Activated CD4-positive, alpha-beta T cell treated with anti-CD3 and anti-CD28 coated beads, Interleukin-2, amount 10 ng/mL, durations not matched to agents 7 days and 5 days (primary cell): ENCODE results near the gene SDCCAG8. TPM values are rescaled to one million over a fixed set of nuclear protein-coding genes. Genes with fewer than 3 reads are reported as not detected.
A peak's percentile ranks its signal among the peaks of the same experiment; 100 is the strongest.

ENCODE experiments used
- CTCF ChIA-PET: fragments of 350-600 bp; sonication (Branson Sonifier 250); formaldehyde crosslinking; loops from one replicate; lab custom pipeline; 2021; ENCODE audit warnings: antibody characterized with exemption; lab: Charles Lee
- POLR2A ChIA-PET: fragments of 350-600 bp; sonication (Branson Sonifier 250); formaldehyde crosslinking; loops from one replicate; lab custom pipeline; 2021; ENCODE audit warnings: antibody characterized with exemption; lab: Charles Lee
- DNase-seq: peaks from one replicate; pipeline ENCODE4 v3.0.0-alpha.2; 2020
- H3K27ac Mint-ChIP-seq: one replicate; pipeline ENCODE4 v1.8.0; 2021; ENCODE audit warnings: mild to moderate bottlenecking, moderate library complexity, mixed read lengths
- H3K27me3 Mint-ChIP-seq: one replicate; pipeline ENCODE4 v1.8.0; 2021; ENCODE audit warnings: mixed read lengths
- H3K36me3 Mint-ChIP-seq: one replicate; pipeline ENCODE4 v1.8.0; 2021; ENCODE audit warnings: low read depth, mixed read lengths
- H3K4me1 Mint-ChIP-seq: one replicate; pipeline ENCODE4 v1.8.0; 2021; ENCODE audit warnings: mixed read lengths
- H3K4me3 Mint-ChIP-seq: one replicate; pipeline ENCODE4 v1.8.0; 2021; ENCODE audit warnings: mild to moderate bottlenecking, moderate library complexity, mixed read lengths
- H3K9me3 Mint-ChIP-seq: one replicate; pipeline ENCODE4 v1.8.0; 2021; ENCODE audit warnings: mixed read lengths
- total RNA-seq, 2 experiments: library from RNA; stranded (reverse); gene quantifications; one replicate each; pipeline ENCODE4 v1.2.3, GENCODE V29; 2021

The SDCCAG8 gene
- total RNA-seq, 2 experiments from 2014 or later, result 23.8 to 26.4 TPM

DNA sequence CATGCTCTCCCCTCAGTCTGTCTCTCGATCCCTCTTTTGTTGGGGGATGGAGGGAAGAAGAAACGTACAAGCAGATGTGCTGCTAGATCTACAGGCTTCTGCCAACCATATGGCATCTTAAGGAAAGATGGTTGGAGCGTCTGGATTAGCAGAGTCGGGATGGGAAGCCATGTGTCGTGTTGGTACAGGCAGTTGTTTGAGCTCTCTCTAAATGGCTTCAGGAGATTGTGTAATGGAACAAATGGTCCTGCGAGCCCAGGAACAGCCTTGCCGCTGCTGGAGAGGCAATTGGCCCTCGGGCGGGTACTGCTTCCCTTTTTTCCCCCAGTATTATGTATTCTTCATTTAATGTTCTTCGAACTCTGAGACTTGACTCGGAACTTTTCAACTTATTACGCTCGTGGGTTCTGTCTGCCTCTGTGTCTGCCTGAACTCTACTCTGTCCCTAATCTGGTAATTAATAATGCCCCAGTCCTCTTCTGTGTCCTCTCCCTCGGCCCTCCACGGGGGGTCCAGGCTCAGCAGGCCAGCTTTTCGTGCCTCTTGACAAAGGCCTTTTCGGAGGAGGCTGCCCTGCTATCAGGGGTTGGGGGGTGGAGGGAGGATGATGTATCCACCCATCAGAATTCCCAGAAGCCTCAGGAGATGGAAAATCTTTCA, 215.3 kb downstream of the SDCCAG8 start:
- CTCF ChIA-PET, result interaction anchor here (1.5 kb wide), 1 partner anchor 8 kb away, joined by 4 read pairs; no protein-coding TSS in a partner anchor
- H3K4me3 Mint-ChIP-seq, result no peak overlapping the region
- no peaks in the 10 kb centered on the region for H3K36me3 Mint-ChIP-seq
- DNase-seq, result no peak
- peaks cover 10% of the 10 kb centered on the region for H3K4me1 Mint-ChIP-seq
- POLR2A ChIA-PET, result no interaction called here
- H3K9me3 Mint-ChIP-seq, result no peaks in the 10 kb centered on the region
- no peak overlapping the region for H3K27ac Mint-ChIP-seq
- no peaks in the 10 kb centered on the region for H3K27me3 Mint-ChIP-seq

GRCh38 chr1:243471754-243472745, 216.2 kb downstream of the SDCCAG8 start:
- Mint-ChIP-seq H3K36me3 (no peaks in the 10 kb centered on the region), H3K27ac (no peak overlapping the region), H3K4me1 (peaks cover 10% of the 10 kb centered on the region), H3K4me3 (no peak overlapping the region), H3K27me3 (no peaks in the 10 kb centered on the region), H3K9me3 (no peaks in the 10 kb centered on the region)
- no peak for DNase-seq
- ChIA-PET CTCF (interaction anchor here (1.5 kb wide), 1 partner anchor 9 kb away, joined by 4 read pairs; no protein-coding TSS in a partner anchor), POLR2A (no interaction called here)

DNA sequence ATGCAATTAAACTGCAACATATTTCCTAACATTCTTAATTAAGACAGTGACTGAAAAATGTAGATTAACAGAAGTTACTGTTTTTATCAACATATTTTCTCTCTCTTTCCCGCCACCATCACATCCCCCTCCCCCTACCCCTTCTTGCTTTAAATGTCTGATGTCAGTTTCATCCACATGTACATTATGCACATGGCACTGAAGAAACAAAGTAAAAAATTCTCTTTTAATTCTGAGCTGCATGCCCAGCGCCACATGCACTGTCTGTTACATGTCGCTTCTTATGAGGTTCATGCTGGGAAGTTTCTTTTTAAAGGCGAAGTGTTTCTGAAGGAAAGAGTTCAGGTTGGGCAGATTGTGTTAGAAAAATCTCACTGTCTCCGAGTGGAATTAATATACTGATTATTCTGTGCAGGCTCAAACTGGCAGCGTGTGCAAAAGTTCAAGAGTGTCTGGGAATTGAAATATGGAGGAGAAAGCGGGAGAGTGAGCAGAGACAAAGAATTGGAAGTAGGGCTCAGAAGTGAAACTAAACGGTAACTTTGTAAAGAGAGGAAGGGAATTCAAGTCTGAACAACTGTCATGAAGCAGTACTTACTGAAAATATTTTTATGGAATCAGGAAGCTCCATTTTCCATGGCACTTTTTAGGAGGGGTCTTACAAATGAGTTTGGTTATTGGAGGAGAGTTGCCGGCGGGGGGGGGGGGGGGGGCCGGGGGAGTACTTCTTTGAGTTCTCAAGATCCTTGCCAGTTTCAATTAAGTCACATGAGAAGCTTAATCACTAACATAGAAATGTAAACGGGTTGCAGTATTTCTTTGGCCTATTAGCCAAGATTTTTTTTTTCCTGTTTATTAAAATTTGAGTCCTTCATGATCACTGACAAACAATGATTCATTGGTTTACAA, 217.6 kb downstream of the SDCCAG8 start:
- POLR2A ChIA-PET, result no interaction called here

DNA sequence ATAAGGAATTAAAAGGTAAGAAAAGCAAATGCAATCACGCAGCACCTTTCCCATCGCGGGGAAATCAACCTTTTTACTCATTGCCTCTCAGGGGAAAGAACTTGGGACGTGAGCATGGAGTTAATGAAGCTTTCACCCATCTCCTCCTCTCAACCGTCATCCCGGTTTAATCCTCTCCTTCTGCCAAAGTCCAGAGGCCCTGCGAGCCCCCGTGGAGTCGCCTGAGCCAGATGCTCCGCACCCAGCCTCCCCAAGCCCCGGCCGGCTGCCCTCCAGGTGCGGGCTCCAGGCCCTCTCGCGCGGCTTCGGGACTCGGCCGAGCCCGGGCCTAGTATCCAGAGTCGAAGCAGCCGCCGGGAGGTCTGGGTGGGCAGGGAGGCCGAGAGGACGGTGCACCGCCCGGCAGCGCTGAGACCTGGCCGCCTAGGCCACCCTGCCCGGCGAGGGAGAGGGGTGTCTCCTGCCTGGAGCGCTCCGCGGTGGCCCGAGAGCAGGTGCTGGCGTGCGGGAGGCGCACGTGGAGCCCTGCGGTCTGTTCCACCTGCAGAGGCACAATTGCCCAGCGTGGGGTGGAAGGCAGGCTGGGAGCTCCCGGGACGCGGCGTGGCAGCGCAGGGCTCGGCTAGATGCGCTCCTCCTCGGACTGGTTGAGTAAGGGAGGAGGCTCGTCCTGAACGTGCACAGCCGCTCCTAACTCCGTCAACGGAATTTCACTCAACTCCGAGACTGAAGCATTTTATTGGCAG, 218.5 kb downstream of the SDCCAG8 start:
- Mint-ChIP-seq H3K27ac (no peak overlapping the region), H3K36me3 (no peaks in the 10 kb centered on the region), H3K4me3 (no peak overlapping the region), H3K27me3 (no peaks in the 10 kb centered on the region), H3K4me1 (peaks cover 10% of the 10 kb centered on the region), H3K9me3 (no peaks in the 10 kb centered on the region)
- CTCF ChIA-PET, result interaction anchor here (0.6 kb wide), 1 partner anchor 277 kb away, joined by 6 read pairs; no protein-coding TSS in a partner anchor
- POLR2A ChIA-PET, result no interaction called here
- no peak for DNase-seq

More for the DNA sequence above, 217.6 kb downstream of the SDCCAG8 start:
- Mint-ChIP-seq H3K27me3 (no peaks in the 10 kb centered on the region), H3K27ac (peak overlapping the region; percentile 72), H3K9me3 (no peaks in the 10 kb centered on the region), H3K4me3 (peak overlapping the region; percentile 76), H3K4me1 (peaks cover 10% of the 10 kb centered on the region), H3K36me3 (no peaks in the 10 kb centered on the region)
- no peak for DNase-seq
- CTCF ChIA-PET, result interaction anchor here (0.6 kb wide), 1 partner anchor 278 kb away, joined by 6 read pairs; no protein-coding TSS in a partner anchor

- no peaks in the 10 kb centered on the region for H3K36me3 Mint-ChIP-seq
- peaks cover 10% of the 10 kb centered on the region for H3K4me1 Mint-ChIP-seq
- no peak for DNase-seq
- H3K27me3 Mint-ChIP-seq, result no peaks in the 10 kb centered on the region
- H3K9me3 Mint-ChIP-seq, result peaks cover 1% of the 10 kb centered on the region
- POLR2A ChIA-PET, result no interaction called here
- H3K27ac Mint-ChIP-seq, result no peak overlapping the region
- CTCF ChIA-PET, result interaction anchor here (0.6 kb wide), 1 partner anchor 329 kb away, joined by 4 read pairs; no protein-coding TSS in a partner anchor
- H3K4me3 Mint-ChIP-seq, result no peak overlapping the region
Observed at GRCh38 chr1:243474906-243475305, 219.1 kb downstream of the SDCCAG8 start.

DNA sequence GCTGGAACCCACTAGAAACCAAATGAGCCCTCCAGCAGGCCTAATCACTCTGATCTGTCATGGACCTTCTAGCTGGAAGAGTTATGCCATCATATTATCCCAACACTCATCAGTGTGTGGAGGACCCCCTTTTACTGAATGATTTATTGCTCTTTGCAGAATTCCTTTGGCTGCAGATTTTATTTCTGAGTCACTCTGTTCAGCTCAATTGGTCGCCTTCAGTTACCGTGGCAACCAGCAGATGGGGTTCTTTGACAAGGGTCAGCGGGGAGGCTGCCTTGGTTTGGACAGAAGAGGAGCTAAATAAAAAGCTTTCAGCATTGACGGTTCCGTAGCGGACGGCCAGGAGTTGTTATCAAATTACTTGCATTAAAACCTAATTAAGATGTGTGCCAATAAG, 220.1 kb downstream of the SDCCAG8 start:
- H3K4me1 Mint-ChIP-seq, result peaks cover 11% of the 10 kb centered on the region
- H3K36me3 Mint-ChIP-seq, result no peaks in the 10 kb centered on the region
- peaks cover 3% of the 10 kb centered on the region for H3K9me3 Mint-ChIP-seq
- ChIA-PET POLR2A (no interaction called here), CTCF (no interaction called here)
- no peaks in the 10 kb centered on the region for H3K27me3 Mint-ChIP-seq
- no peak overlapping the region for H3K4me3 Mint-ChIP-seq
- DNase-seq, result no peak
- H3K27ac Mint-ChIP-seq, result no peak overlapping the region

- H3K4me3 Mint-ChIP-seq, result no peak overlapping the region
- peaks cover 3% of the 10 kb centered on the region for H3K9me3 Mint-ChIP-seq
- no peaks in the 10 kb centered on the region for H3K27me3 Mint-ChIP-seq
- H3K27ac Mint-ChIP-seq, result no peak overlapping the region
- no peak for DNase-seq
- H3K4me1 Mint-ChIP-seq, result peaks cover 27% of the 10 kb centered on the region
- ChIA-PET CTCF (no interaction called here), POLR2A (no interaction called here)
- H3K36me3 Mint-ChIP-seq, result no peaks in the 10 kb centered on the region
Observed at GRCh38 chr1:243477731-243478290, 222.0 kb downstream of the SDCCAG8 start.

- H3K27ac Mint-ChIP-seq, result no peak overlapping the region
- H3K4me3 Mint-ChIP-seq, result no peak overlapping the region
- peaks cover 26% of the 10 kb centered on the region for H3K4me1 Mint-ChIP-seq
- ChIA-PET POLR2A (no interaction called here), CTCF (no interaction called here)
- no peak for DNase-seq
- H3K9me3 Mint-ChIP-seq, result peaks cover 3% of the 10 kb centered on the region
- H3K27me3 Mint-ChIP-seq, result no peaks in the 10 kb centered on the region
- H3K36me3 Mint-ChIP-seq, result no peaks in the 10 kb centered on the region
Observed at GRCh38 chr1:243481101-243481500, 225.3 kb downstream of the SDCCAG8 start.

- Mint-ChIP-seq H3K4me1 (peaks cover 26% of the 10 kb centered on the region), H3K27ac (peak overlapping the region; percentile 66), H3K36me3 (no peaks in the 10 kb centered on the region), H3K4me3 (peak overlapping the region; percentile 57), H3K27me3 (no peaks in the 10 kb centered on the region), H3K9me3 (peaks cover 3% of the 10 kb centered on the region)
- POLR2A ChIA-PET, result interaction anchor here (0.5 kb wide), 1 partner anchor 95 kb away, joined by 4 read pairs; no protein-coding TSS in a partner anchor
- no peak for DNase-seq
- CTCF ChIA-PET, result interaction anchor here (1.0 kb wide), 1 partner anchor 10 kb away, joined by 3 read pairs; no protein-coding TSS in a partner anchor
Observed at GRCh38 chr1:243482141-243483022, 226.5 kb downstream of the SDCCAG8 start.

GRCh38 chr1:243483071-243483771, 227.4 kb downstream of the SDCCAG8 start:
- ChIA-PET POLR2A (no interaction called here), CTCF (no interaction called here)
- Mint-ChIP-seq H3K27me3 (no peaks in the 10 kb centered on the region), H3K4me1 (peaks cover 26% of the 10 kb centered on the region), H3K36me3 (no peaks in the 10 kb centered on the region), H3K4me3 (peak overlapping the region; percentile 57), H3K9me3 (peaks cover 3% of the 10 kb centered on the region), H3K27ac (peak overlapping the region; percentile 50)
- no peak for DNase-seq
